Measurements from ENCODE around the gene HPS4. TPM values are rescaled to one million over a fixed set of nuclear protein-coding genes. Genes with fewer than 3 reads are reported as not detected.
"Not testable (repeated sequence)": the region's sequence is repeated elsewhere in the genome, so short reads cannot be mapped to it uniquely, and the experiment has no call there.

Gene HPS4
- total RNA-seq = 56.8 TPM

DNA sequence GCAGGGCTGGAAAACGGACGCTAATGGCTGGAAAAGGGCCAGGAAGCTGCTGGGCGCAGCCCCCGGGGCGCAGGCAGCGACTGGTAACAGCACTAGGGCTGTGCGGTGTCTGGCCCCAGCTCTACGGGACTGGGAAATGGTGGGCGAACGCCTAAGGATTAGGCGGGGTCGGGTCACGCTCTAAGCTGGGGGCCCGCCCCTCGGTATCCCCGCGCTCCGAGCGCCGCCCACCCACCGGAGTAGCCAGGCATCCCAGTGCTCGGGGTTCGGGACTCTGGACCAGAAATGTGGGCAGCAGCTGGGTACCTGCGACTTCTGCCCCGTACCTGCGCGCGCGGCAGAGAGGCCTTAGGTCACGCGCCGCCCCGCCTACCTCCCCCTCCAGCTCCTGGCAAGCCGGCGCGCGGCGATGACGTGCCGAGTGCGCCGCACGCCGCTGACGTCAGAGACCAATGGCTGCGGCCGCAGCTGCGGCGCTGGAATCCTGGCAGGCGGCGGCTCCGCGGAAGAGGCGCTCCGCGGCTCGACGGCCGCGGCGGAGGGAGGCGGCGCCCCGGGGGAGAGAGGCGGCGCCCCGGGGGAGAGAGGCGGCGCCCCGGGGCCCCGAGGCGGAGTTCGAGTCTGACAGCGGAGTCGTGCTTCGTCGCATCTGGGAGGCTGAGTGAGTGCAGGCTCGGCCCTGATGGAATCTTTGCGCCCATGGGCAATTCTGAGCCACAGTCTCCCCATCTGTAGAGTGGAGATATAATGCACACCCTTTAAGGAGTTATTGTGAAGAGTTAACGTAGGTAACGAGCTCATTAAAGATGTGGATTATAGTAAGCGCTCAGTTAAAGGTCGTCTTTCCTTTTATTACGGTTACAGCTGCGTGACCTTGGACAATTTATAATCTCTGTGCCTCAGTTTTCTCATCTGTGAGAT lies at the start of gene HPS4, which contains the start of gene SRRD:
Gene HPS4, minus strand, starts transcription at position 345 of the 921 bp plus-strand sequence. CDS start 2,021 bp downstream, outside the sequence.
Gene SRRD, plus strand, starts transcription at position 439 of the 921 bp plus-strand sequence. Its CDS starts 14 bp downstream, at position 453.
- Histone ChIP-seq H3K27me3 (ENCODE audit: insufficient read depth, low read length) (no peaks in the 10 kb centered on the region), H3K4me1 (ENCODE audit: insufficient read depth, low read length) (peaks cover 63% of the 10 kb centered on the region), H3K4me3 (ENCODE audit: low read length) (peak within 1 kb of the TSS; percentile 81), H3K9me3 (ENCODE audit: low read depth, low read length) (no peaks in the 10 kb centered on the region)

DNA sequence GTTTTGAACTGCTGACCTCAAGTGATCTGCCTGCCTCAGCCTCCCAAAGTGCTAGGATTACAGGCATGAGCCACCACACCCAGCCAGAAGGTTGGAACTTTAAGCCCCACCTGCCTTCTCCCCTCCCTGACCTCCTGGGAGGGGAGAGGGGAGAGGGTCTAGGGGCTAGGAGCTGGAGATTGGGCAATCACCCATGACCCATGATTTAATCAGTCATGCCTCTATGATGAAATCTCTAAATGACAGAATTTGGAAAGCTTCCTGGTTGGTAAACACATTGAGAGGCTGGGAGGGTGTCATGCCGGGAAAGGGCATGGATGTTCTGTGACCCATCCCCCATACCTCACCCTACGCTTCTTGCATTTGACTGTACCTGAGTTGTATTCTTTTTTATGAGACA lies 45.8 kb upstream of the HPS4 start:
- H3K27me3 ChIP-seq (ENCODE audit: insufficient read depth, low read length) = no peaks in the 10 kb centered on the region
- H3K4me3 ChIP-seq (ENCODE audit: low read length) = no peak overlapping the region
- H3K9me3 ChIP-seq (ENCODE audit: low read depth, low read length) = no peaks in the 10 kb centered on the region
- peaks cover 19% of the 10 kb centered on the region for H3K4me1 ChIP-seq (ENCODE audit: insufficient read depth, low read length)

DNA sequence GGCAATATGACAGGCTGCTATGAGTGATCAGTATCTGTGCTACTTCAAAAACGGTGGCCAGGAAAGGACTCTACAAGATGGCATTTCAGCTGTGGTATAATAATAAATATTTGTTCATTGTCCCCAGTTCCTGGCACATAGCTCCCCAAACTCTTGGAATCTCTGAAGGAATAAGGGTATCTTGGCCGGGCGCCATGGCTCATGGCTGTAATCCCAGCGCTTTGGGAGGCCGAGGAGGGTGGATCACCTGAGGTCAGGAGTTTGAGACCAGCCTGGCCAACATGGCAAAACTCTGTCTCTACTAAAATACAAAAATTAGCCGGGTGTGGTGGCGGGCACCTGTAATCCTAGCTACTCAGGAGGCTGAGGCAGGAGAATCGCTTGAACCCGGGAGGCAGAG lies 44.9 kb upstream of the HPS4 start:
- H3K27me3 ChIP-seq (ENCODE audit: insufficient read depth, low read length); H3K4me3 ChIP-seq (ENCODE audit: low read length); H3K9me3 ChIP-seq (ENCODE audit: low read depth, low read length): not testable (repeated sequence)
- peaks cover 15% of the 10 kb centered on the region for H3K4me1 ChIP-seq (ENCODE audit: insufficient read depth, low read length)

- H3K9me3 ChIP-seq (ENCODE audit: low read depth, low read length) = no peaks in the 10 kb centered on the region
- H3K4me1 ChIP-seq (ENCODE audit: insufficient read depth, low read length) = peaks cover 15% of the 10 kb centered on the region
- no peak overlapping the region for H3K4me3 ChIP-seq (ENCODE audit: low read length)
- H3K27me3 ChIP-seq (ENCODE audit: insufficient read depth, low read length) = no peaks in the 10 kb centered on the region
Measured at GRCh38 chr22:26527574-26528465, 44.2 kb upstream of the HPS4 start.

- Histone ChIP-seq H3K9me3 (ENCODE audit: low read depth, low read length) (no peaks in the 10 kb centered on the region), H3K27me3 (ENCODE audit: insufficient read depth, low read length) (no peaks in the 10 kb centered on the region), H3K4me1 (ENCODE audit: insufficient read depth, low read length) (peaks cover 15% of the 10 kb centered on the region), H3K4me3 (ENCODE audit: low read length) (no peak overlapping the region)
Measured at GRCh38 chr22:26527167-26527566, 43.6 kb upstream of the HPS4 start.

GRCh38 chr22:26525946-26526564 lies 42.5 kb upstream of the HPS4 start:
- Histone ChIP-seq H3K27me3 (ENCODE audit: insufficient read depth, low read length) (no peaks in the 10 kb centered on the region), H3K9me3 (ENCODE audit: low read depth, low read length) (no peaks in the 10 kb centered on the region), H3K4me1 (ENCODE audit: insufficient read depth, low read length) (peaks cover 15% of the 10 kb centered on the region), H3K4me3 (ENCODE audit: low read length) (no peak overlapping the region)

DNA sequence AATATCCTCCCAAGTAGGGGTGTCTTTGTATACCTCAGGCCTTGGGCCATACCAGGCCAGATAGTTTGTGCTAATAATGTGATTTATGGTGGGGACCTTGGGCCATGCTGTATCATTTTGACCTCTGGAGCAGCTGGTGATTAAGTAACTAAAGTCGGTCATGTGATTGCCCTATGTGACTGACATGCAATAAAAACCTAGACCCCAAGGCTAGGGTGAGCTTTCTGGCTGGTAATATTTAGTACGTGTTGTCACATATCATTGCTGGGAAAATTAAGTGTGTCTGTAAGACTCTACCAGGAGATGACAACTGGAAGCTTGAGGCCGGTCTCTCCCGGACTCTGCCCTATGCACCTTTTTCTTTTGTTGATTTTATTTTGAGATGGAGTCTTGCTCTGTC lies 41.3 kb upstream of the HPS4 start:
- Histone ChIP-seq H3K9me3 (ENCODE audit: low read depth, low read length) (no peaks in the 10 kb centered on the region), H3K4me1 (ENCODE audit: insufficient read depth, low read length) (peaks cover 11% of the 10 kb centered on the region), H3K4me3 (ENCODE audit: low read length) (no peak overlapping the region), H3K27me3 (ENCODE audit: insufficient read depth, low read length) (no peaks in the 10 kb centered on the region)

DNA sequence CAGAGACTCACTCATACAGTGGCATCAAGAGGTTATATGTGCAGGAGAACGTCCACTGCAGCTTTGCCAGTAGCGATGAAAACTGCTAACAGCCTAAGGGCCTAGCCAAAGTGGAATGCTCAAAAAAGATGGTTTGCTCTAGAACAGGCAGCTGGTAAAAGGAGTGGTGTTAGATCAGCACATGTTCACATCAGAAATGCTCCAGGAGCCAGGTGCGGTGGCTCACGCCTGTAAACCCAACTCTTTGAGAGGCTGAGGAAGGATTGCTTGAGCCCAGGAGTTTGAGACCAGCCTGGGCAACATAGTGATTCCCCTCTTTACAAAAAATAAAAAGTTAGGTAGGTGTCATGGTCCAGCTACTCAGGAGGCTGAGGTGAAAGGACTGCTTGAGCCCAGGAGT lies 39.0 kb upstream of the HPS4 start:
- Histone ChIP-seq H3K4me3 (ENCODE audit: low read length) (no peak overlapping the region), H3K4me1 (ENCODE audit: insufficient read depth, low read length) (no peaks in the 10 kb centered on the region), H3K9me3 (ENCODE audit: low read depth, low read length) (no peaks in the 10 kb centered on the region), H3K27me3 (ENCODE audit: insufficient read depth, low read length) (no peaks in the 10 kb centered on the region)

DNA sequence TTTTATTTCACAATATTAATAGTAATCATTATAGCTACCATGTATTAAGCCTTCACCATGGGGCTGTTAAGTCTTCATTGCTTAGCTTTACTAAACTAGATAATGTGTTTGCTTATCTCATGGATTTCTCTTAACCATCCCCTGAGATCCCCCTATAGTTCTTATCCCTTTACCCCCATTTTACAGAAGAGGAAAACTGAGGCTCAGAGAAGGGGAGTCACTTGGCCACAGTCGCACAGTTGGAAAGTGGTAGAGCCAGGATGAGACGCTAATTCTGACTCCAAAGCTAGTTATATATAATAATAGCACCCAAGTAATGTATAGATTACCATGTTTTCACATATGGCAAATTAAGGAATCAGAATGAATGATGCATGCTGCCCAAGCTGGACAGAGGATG lies 38.4 kb upstream of the HPS4 start:
- H3K27me3 ChIP-seq (ENCODE audit: insufficient read depth, low read length) = no peaks in the 10 kb centered on the region
- H3K9me3 ChIP-seq (ENCODE audit: low read depth, low read length) = no peaks in the 10 kb centered on the region
- H3K4me3 ChIP-seq (ENCODE audit: low read length) = no peak overlapping the region
- H3K4me1 ChIP-seq (ENCODE audit: insufficient read depth, low read length) = no peaks in the 10 kb centered on the region

DNA sequence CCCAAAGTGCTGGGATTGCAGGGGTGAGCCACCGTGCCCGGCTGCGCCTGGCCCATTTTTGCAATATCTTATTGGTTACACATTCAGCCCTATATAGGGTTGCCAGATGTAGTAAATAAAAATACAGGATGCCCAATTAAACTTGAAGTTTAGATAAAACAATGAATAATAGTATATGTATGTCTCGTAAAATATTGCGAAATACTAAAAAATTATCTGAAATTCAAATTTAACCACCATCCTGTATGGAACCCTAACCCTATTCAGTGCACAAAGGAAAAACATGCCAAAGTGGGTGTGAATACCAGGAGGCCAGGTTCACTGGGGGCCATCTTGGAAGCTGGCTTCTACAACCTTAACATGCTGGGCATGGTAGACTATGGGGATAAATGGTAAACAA lies 33.8 kb upstream of the HPS4 start:
- Histone ChIP-seq H3K4me1 (ENCODE audit: insufficient read depth, low read length) (peaks cover 8% of the 10 kb centered on the region), H3K9me3 (ENCODE audit: low read depth, low read length) (no peaks in the 10 kb centered on the region), H3K27me3 (ENCODE audit: insufficient read depth, low read length) (no peaks in the 10 kb centered on the region), H3K4me3 (ENCODE audit: low read length) (no peak overlapping the region)

GRCh38 chr22:26516503-26516902 lies 32.9 kb upstream of the HPS4 start:
- Histone ChIP-seq H3K4me3 (ENCODE audit: low read length) (no peak overlapping the region), H3K9me3 (ENCODE audit: low read depth, low read length) (no peaks in the 10 kb centered on the region), H3K27me3 (ENCODE audit: insufficient read depth, low read length) (no peaks in the 10 kb centered on the region), H3K4me1 (ENCODE audit: insufficient read depth, low read length) (peaks cover 12% of the 10 kb centered on the region)

- H3K27me3 ChIP-seq (ENCODE audit: insufficient read depth, low read length) = no peaks in the 10 kb centered on the region
- H3K4me1 ChIP-seq (ENCODE audit: insufficient read depth, low read length) = peaks cover 17% of the 10 kb centered on the region
- H3K4me3 ChIP-seq (ENCODE audit: low read length) = no peak overlapping the region
- H3K9me3 ChIP-seq (ENCODE audit: low read depth, low read length) = no peaks in the 10 kb centered on the region
Measured at GRCh38 chr22:26515931-26516330, 32.3 kb upstream of the HPS4 start.

DNA sequence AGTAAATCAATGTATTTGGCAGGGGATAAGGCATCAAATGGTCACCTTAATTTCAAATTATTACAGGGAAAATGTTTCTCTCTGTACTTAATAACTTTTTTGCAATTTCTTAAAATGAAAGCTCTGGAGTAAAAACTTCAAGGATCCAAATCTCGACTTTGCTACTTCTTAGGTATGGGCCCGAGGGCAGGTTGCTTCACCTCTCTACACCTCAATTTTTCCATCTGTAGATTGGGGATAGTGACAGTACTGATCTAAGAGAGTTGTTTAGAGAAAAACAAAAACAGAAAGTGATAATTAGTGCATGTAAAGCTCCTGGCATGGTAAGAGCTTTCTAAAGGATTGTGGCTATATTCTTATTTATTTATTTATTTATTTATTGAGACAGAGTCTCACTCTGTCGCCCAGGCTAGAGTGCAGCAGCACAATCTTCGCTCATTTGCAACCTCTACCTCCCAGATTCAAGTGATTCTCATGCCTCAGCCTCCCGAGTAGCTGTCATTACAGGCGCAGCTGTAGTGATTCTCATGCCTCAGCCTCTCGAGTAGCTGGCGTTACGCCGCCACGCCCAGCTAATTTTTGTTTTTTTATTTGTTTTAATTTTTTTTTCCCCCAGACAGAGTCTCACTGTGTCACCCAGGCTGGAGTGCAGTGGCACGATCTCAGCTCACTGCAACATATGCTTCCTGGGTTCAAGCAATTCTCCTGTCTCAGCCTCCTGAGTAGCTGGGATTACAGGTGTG lies 31.0 kb upstream of the HPS4 start:
- Histone ChIP-seq H3K27me3 (ENCODE audit: insufficient read depth, low read length) (no peaks in the 10 kb centered on the region), H3K9me3 (ENCODE audit: low read depth, low read length) (no peaks in the 10 kb centered on the region), H3K4me1 (ENCODE audit: insufficient read depth, low read length) (peaks cover 20% of the 10 kb centered on the region), H3K4me3 (ENCODE audit: low read length) (no peak overlapping the region)

- Histone ChIP-seq H3K9me3 (ENCODE audit: low read depth, low read length) (no peaks in the 10 kb centered on the region), H3K4me3 (ENCODE audit: low read length) (no peak overlapping the region)
Measured at GRCh38 chr22:26513838-26514237, 30.3 kb upstream of the HPS4 start.

More at GRCh38 chr22:26513838-26514237, 30.3 kb upstream of the HPS4 start:
- Histone ChIP-seq H3K4me1 (ENCODE audit: insufficient read depth, low read length) (peaks cover 20% of the 10 kb centered on the region), H3K27me3 (ENCODE audit: insufficient read depth, low read length) (no peaks in the 10 kb centered on the region)
